T-helper 22 cell (primary cell): ENCODE measurements around the gene M1AP.
"Not testable (repeated sequence)": the region's sequence is repeated elsewhere in the genome, so short reads cannot be mapped to it uniquely, and the experiment has no call there.

ENCODE experiments used
- DNase-seq: peaks from one replicate; pipeline ENCODE4 v3.0.0-alpha.2; 2020; ENCODE audit warnings: low read depth

Gene M1AP

DNA sequence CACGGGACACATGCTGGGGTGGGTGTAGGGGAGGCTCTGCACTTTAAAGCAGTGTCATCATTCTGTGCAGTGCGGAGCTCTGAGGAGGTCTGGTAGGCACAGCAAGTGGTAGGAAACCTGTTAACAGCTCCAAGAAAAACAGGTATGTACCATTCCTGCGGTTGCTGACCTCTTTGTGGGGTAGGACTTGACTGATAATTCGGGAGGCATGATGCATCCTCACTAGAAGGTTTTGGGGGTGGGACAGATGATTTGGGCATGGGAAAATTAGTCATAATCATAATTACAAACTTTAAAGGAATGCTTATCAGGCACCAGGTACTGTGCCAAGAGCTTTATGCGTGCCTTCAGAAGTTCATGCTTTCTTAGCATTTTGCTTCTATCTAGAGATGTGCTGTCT is 83.9 kb downstream of the M1AP start:
- DNase-seq: no peak

GRCh38 chr2:74562126-74562775 is 85.9 kb downstream of the M1AP start:
- no peak for DNase-seq

- not testable (repeated sequence) for DNase-seq
Measured at GRCh38 chr2:74561022-74561421, 87.1 kb downstream of the M1AP start.

DNA sequence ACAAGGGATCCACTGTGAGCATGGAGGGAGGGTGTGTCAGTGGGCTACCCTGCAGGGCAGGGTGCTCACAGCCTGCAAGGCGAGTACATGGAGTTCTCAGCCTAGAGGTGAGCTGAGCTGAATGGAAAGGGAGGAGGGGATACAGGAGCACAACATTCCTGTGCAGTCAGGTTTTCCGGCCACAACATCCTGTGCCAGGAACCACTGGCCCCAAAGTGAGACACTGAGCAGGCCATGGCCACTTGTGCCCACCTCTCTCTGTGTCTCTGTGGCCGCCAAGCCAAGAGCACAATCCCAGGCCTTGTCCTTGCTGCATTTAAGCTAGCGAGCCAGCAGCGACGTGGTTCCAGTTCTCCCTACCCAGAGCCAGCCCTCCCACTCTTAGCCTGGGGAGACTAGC is 87.5 kb downstream of the M1AP start:
- no peak for DNase-seq

DNA sequence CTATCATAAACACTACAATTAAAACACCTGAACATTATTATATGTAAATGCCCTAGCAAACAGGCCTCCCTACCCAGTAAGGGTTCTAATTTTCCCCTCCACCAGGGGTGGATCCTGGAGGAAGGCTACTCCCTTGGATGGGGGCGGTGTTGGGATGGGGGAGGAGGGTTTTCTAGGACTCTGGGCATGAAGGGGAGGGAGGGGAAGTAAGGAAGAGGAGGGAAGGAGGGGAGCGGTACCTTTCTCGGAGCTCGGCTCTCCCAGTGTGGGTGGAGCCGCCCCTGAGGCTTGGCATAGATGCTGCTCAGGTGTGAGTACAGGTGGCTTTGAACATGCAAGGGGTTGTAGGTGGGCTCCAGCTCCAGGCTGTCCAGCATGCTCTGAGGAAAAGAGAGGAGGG is 88.2 kb downstream of the M1AP start:
- DNase-seq: no peak

- DNase-seq: no peak
Measured at GRCh38 chr2:74558284-74559230, 89.6 kb downstream of the M1AP start.

DNA sequence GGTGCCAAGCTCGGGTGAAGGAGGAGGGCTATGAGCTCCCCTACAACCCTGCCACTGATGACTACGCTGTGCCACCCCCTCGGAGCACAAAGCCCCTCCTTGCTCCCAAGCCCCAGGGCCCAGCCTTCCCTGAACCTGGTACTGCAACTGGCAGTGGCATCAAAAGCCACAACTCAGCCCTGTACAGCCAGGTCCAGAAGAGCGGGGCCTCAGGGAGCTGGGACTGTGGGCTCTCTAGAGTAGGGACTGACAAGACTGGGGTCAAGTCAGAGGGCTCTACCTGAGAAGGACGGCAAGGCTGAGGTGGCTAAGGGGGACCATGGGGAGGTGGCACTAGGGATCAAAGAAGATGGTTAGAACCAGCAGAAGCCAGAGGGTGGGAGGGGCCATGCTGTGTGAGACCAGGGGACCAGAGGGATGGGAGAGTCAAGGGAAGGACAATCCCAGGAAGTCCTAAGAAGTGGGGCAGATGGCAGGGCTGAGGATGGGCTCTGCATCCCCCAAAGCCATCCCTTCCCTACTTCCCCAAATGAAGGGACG is 91.2 kb downstream of the M1AP start:
- DNase-seq: no peak

DNA sequence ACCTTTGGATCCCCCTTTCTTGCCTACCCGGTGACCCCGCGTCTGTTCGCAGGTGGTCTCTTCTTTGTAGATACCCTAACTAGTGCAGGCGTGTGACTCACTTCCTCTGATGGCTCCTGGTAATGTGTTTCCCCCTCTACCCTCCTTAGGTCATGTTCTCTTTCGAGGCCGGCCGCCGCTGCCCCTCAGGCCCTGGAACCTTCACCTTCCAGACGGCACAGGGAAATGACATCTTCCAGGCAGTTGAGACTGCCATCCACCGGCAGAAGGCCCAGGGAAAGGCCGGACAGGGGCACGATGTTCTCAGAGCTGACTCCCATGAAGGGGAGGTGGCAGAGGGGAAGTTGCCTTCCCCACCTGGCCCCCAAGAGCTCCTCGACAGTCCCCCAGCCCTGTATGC is 92.0 kb downstream of the M1AP start:
- no peak for DNase-seq

DNA sequence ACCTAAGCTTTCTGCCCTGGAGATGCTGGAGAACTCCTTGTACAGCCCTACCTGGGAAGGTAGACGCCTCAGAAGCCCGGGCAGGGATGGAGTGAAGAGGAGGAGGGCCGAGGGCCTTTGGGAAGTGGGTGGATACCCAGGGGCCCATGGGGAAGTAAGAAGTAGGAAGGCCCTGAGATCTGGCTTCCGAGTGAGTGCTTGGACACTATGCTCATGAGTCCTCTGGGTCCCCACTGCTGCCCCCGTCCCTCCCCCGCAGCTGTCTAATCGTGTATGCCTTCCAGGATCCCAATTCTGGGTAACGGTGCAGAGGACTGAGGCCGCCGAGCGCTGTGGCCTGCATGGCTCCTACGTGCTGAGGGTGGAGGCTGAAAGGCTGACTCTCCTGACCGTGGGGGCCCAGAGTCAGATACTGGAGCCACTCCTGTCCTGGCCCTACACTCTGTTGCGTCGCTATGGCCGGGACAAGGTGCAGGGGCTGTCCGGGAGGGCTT is 92.5 kb downstream of the M1AP start:
- no peak for DNase-seq

DNA sequence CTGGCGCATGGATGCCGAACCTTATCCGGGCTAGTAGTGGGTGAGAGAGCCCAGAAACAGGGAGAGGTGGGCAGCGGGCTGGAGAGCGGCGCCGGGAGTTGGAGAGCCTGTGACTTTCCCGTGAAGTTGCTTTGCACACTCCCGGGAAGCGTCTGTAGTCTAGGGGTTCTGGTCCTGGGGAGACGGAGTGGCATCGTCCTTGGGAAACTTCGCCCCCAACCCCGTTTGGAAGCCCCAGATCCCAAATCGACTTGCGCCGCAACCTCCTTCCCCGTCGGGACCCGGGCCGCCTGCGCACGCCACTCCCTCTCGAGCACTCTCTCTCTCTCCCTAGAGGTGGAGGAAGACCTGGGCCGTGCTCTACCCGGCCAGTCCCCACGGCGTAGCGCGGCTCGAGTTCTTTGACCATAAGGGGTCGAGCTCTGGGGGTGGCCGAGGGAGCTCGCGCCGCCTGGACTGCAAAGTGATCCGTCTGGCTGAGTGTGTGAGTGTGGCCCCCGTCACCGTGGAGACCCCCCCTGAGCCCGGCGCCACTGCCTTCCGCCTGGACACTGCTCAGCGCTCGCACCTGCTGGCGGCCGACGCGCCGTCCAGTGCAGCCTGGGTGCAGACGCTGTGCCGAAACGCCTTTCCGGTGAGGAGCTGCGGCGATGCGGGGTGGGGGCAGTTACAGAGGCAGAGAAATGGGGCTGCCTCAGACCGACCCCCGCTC is 93.2 kb downstream of the M1AP start:
- no peak for DNase-seq

GRCh38 chr2:74553892-74554819 is 94.0 kb downstream of the M1AP start, which contains the start of the genes DOK1 and LOXL3:
DOK1 (plus strand) TSS chr2:74554720; CDS start chr2:74554755, 35 bp downstream.
LOXL3 (minus strand) TSS chr2:74553942; CDS start chr2:74552634, 1,308 bp downstream.
- DNase-seq: peak; percentile 67

GRCh38 chr2:74552914-74553811 is 95.0 kb downstream of the M1AP start:
- DNase-seq: no peak

GRCh38 chr2:74551942-74552913 is 95.9 kb downstream of the M1AP start:
- DNase-seq: no peak

- no peak for DNase-seq
Measured at GRCh38 chr2:74551530-74551929, 96.6 kb downstream of the M1AP start.

- DNase-seq: no peak
Measured at GRCh38 chr2:74550231-74550630, 97.9 kb downstream of the M1AP start.

- no peak for DNase-seq
Measured at GRCh38 chr2:74548900-74549826, 99.0 kb downstream of the M1AP start.

GRCh38 chr2:74548285-74548899 is 99.7 kb downstream of the M1AP start:
- no peak for DNase-seq
